ENCODE data around the gene TTLL13.

- no peak for TF ChIP-seq EP300 (IDR thresholded peaks at IDR 0.05)
- TF ChIP-seq, protein P1, sequence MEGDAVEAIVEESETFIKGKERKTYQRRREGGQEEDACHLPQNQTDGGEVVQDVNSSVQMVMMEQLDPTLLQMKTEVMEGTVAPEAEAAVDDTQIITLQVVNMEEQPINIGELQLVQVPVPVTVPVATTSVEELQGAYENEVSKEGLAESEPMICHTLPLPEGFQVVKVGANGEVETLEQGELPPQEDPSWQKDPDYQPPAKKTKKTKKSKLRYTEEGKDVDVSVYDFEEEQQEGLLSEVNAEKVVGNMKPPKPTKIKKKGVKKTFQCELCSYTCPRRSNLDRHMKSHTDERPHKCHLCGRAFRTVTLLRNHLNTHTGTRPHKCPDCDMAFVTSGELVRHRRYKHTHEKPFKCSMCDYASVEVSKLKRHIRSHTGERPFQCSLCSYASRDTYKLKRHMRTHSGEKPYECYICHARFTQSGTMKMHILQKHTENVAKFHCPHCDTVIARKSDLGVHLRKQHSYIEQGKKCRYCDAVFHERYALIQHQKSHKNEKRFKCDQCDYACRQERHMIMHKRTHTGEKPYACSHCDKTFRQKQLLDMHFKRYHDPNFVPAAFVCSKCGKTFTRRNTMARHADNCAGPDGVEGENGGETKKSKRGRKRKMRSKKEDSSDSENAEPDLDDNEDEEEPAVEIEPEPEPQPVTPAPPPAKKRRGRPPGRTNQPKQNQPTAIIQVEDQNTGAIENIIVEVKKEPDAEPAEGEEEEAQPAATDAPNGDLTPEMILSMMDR (IDR thresholded peaks at IDR 0.05), result no peak
- TF ChIP-seq POLR2A (IDR thresholded peaks at IDR 0.05), result no peak
Measured at GRCh38 chr15:90306560-90306959, 57.2 kb downstream of the TTLL13 start.
